CD4-positive, alpha-beta T cell treated with Interleukin-21 for 1 hour (primary cell): ENCODE results near the gene C11orf65.
"Not testable (repeated sequence)": the region's sequence is repeated elsewhere in the genome, so short reads cannot be mapped to it uniquely, and the experiment has no call there.

Source experiments
- DNase-seq: peaks from one replicate; pipeline ENCODE4 v3.0.0-alpha.2; 2020

C11orf65 gene

DNA sequence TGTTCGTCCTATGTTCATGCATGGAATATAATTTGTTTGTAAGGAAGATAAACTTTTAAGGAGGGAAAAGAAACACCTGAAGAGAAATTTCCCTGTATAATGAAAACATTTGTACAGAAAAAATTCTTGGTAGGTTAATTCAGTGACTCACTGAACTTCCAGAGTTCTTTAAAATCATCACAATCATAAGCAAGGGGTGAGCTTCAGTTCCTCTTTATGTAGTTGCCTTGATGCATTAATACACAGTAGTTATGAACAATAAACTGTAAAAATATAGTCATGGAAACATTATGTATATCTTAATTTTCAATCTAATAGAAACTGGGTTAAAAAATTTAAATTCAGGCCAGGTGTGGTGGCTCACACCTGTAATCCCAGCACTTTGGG is 1.1 kb upstream of the C11orf65 start:
- DNase-seq: no peak

- DNase-seq: no peak
These were observed 924 bp downstream of the C11orf65 start for GRCh38 chr11:108466405-108466804.

- no peak for DNase-seq
These were observed 14.0 kb downstream of the C11orf65 start for GRCh38 chr11:108453207-108453835.

- DNase-seq: not testable (repeated sequence)
These were observed 25.9 kb downstream of the C11orf65 start for GRCh38 chr11:108441445-108441844.

- no peak for DNase-seq
These were observed 30.7 kb downstream of the C11orf65 start for GRCh38 chr11:108436594-108436993.

DNA sequence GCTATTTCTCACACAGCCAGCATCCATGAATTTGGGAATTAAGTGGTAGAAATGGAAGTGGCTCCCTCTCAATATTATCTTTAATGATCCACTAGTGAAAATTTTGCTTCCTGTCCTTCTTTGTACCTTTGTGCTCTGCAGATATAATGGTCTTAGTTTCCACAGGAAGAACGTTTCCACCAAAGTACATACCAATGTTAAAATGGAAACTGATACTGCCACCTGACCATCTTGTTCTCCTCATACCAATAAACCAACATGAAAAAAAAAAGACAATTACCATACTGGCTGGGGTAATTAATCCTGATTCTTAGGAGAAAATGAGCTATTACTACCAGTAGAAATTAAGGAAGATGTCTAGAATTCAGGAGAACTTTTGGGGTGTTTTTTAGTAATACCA is 32.3 kb downstream of the C11orf65 start:
- no peak for DNase-seq

DNA sequence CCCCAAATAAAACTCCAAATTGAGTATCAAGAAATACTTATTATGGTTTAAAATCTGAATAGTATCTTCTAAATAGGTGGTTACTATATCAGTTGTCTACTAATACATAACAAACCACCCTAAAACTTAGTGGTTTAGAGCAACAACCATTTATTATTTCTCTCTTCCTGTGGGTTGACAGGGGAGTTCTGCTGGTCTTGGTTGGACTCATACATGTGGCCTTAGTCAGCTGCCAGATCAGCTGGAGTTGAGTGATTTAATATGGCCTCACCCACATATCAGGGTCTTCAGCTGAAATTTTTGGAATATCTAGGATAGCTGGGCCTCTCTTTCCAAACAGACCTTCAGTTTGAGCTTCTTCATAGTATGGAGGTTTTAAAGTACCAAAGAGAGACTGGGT is 34.5 kb downstream of the C11orf65 start:
- no peak for DNase-seq

DNA sequence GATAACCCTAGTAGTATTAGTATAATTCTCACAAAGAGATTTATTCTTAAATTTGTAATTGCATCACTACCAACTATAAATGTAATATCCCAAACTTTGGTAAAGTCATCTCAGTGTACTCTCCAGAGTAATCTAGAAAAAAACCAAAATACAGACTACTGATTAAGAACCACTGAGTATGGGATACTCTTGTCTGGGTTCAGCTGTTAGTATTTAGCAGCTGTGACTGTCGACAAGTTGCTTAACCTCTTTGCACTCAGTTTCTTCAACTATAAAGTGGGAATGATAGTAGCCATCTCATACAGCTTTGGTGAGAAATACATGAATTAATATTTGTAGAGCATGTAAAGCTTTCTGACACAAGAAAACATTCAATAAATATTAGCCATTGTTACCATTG is 35.3 kb downstream of the C11orf65 start:
- DNase-seq: no peak

DNA sequence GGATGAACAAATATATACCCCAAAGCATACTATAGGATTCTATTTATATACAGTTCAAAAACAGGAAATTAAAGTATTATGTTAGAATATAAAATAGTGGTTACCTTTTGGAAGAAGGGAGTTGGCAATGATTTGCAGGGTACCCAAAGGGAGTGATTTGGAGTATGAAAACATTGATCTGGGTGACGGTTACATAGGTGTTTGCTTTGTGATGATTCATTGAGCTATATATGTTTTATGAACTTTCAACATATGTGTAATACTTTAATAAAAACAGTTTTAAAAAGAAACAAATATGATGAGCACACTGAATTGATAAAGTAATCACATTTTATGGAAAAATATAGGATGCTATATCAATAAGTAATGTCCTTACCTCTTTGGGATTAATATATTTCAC is 36.0 kb downstream of the C11orf65 start:
- DNase-seq: no peak

DNA sequence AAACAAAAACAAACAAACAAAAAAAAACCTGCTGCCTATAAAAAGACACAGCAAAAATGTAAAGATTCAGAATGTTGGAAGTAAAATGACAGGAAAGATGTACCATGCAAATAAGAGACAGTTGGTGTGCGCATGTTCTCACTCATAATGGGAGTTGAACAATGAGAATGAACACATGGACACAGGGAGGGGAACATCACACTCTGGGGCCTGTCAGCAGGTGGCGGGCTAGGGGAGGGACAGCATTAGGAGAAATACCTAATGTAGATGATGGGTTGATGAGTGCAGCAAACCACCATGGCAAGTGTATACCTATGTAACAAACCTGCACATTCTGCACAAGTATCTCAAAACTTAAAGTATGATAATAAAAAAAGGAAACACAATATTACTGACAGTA is 49.8 kb downstream of the C11orf65 start:
- peak; percentile 44 for DNase-seq

DNA sequence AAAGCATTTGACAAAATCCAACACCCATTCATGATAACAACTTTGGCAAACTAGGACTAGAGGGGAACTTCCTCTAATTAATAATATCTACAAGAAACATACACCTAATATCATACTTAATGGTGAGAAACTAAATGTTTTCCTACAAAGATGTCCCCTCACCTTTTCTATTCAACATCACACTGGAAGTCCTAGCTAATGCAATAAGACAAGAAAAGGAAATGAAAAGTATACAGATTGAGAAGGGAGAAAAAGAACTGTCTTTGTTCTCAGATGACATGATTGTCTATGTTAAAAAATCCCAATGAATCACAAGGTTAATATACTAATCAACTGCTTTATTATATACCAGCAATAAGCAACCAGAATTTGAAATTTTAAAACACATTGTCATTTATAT is 52.4 kb downstream of the C11orf65 start:
- no peak for DNase-seq

DNA sequence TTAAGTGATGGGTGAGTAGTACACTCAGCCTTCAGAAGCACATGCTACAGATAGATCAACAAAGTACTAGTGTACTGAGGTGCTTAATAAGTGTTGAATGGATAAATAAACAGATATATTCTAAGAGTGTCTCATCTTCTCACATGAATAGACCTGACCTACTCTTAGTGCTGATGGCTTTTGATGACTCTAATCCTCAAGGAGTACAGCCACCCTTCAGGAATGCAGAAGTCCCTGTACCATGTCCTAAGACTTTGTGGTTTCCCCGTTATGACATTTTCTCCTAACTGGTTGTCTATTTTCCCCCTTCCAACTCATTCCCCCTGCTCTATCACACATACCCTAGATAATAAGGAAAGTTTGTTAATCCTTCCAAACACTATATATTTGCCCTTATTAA is 61.6 kb downstream of the C11orf65 start:
- no peak for DNase-seq

- no peak for DNase-seq
These were observed 64.3 kb downstream of the C11orf65 start for GRCh38 chr11:108403052-108403451.

DNA sequence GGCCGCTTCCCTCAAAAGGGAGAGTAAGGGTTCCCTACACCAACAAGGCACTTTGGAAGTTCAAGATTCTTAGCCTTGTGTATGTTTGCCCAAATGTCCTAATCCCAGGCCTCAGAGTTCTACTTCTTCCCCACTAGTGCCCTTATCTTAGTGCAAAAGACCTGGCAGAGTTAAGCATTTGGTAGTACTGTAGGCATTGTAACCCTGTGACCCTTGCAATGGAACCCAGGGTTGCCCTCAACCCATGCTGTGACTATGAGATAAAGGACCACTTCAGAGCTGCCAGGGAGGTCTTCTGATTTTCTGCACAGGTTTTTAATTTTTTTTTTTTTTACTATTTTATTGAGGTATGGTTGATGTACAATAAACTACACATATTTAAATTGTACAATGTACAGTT is 65.1 kb downstream of the C11orf65 start:
- DNase-seq: no peak

DNA sequence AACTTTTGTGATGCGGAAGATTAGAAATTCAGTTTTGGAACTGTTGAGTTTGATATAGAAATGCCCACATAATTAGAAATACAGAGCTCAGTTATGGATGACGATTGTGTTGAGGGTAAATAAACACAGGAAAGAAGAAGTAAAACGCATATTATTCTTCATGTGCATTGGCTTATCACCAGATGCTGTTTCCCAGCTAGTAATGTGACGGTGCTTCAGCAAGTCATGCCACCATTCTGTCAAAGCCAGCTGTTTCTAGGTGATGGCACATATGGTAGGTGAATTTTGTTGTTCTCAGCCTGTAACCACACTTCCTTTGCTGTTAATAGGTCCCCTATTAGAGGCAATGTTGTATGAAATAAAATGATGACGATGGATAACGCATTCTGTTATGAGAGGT is 68.9 kb downstream of the C11orf65 start:
- no peak for DNase-seq

GRCh38 chr11:108396672-108397071 is 70.7 kb downstream of the C11orf65 start:
- not testable (repeated sequence) for DNase-seq

DNA sequence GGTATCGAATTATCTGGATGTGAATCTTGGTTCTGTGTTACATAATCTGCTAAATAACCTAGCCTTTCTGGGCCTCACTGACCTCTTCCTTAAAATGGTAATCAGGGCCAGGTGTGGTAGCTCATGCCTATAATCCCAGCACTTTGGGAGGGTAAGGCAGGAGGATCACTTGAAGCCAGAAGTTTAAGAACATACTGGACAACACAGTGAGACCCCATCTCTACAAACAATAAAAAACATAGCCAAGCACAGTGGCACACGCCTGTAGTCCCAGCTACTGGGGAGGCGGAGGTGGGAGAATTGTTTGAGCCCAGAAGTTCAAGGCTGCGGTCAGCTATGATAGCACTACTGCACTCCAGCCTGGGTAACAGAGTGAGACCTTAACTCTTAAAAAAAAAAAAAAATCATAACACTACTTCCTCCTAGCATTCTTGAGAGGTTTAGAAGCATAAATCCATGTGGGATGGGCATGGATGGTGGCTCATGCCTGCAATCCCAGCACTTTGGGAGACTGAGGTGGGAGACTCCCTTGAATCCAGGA is 72.5 kb downstream of the C11orf65 start:
- DNase-seq: no peak

GRCh38 chr11:108393046-108393445 is 74.3 kb downstream of the C11orf65 start:
- DNase-seq: no peak

GRCh38 chr11:108392353-108392752 is 75.0 kb downstream of the C11orf65 start:
- DNase-seq: no peak

GRCh38 chr11:108388576-108388975 is 78.8 kb downstream of the C11orf65 start:
- no peak for DNase-seq

GRCh38 chr11:108373505-108373904 is 93.8 kb downstream of the C11orf65 start:
- not testable (repeated sequence) for DNase-seq

DNA sequence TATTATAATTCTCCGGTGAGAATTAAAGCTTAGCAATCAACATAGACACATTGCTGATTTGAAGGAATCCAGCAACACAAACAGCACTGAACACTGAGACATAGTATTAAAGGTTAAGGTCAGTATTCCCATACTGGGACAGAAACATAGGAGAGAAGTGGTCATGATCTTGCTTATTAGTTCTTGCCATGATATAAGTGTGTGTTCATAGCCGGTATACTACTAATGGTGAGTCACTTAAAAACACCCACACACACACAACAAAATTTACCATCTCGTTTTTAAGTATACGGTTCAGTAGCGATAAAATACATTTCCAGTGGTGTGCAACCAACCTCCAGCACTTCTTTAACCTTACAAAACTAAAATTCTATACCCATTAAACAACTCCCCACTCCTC is 96.3 kb downstream of the C11orf65 start:
- DNase-seq: no peak

DNA sequence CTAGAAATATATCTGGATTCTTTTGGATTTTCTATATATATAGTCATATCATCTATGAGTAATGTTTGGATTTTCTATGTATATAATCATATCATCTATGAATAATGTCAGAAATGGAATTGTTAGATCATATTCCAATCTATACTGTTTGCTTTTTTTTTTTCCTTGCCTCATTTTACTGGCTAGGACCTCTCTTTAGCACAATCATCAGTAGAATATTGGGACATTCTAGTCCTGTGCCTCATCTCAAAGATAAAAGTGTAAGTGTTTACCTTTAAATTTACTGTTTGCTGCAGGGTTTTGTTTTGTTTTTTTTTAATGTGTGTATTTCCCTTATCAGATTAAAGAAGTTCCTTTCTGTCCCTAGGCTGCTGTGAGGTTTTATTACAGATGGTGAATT is 97.0 kb downstream of the C11orf65 start:
- DNase-seq: no peak

- DNase-seq: no peak
These were observed 98.3 kb downstream of the C11orf65 start for GRCh38 chr11:108369064-108369463.

DNA sequence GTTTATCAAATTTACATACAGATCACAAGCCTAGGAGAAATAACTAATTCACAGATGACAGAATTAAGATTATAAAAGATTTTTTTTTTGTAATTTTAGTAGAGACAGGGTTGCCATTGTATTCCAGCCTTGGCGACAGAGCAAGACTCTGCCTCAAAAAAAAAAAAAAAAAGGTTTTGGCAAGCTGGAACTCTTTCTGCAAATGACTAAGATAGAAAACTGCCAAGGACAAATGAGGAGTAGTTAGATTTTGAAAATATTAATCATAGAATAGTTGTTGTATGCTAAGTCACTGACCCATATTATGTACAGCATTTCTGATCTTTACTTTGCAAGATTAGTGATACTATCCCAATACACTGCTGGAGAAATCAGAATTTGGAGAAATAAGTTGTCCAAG is 99.2 kb downstream of the C11orf65 start:
- no peak for DNase-seq
